T-helper 17 cell (primary cell): ENCODE data around the gene GRAMD4. TPM values are rescaled to one million over a fixed set of nuclear protein-coding genes. Genes with fewer than 3 reads are reported as not detected.

ENCODE experiments used
- ATAC-seq: fragments of 150-1000 bp; cut with Tn5 transposase; 2 replicates; pipeline ENCODE4 v1.10.0; 2021; ENCODE audit warnings: mild to moderate bottlenecking, moderate library complexity
- DNase-seq, 3 donors: peaks; one replicate each; pipeline versions ENCODE4 v3.0.0 to v3.0.0-alpha.2; 2020 to 2021
- H3K9me3 ChIP-seq: one replicate; pipeline ENCODE4 v1.7.0; 2013; ENCODE audit warnings: low read length, mild to moderate bottlenecking; ENCODE audit not compliant: control insufficient read depth, poor library complexity, severe bottlenecking
- H3K27ac Mint-ChIP-seq: one replicate; pipeline ENCODE4 v1.8.0; 2022; ENCODE audit warnings: mild to moderate bottlenecking, moderate library complexity, mixed read lengths
- H3K27me3 Mint-ChIP-seq: one replicate; pipeline ENCODE4 v1.8.0; 2022; ENCODE audit warnings: mixed read lengths
- H3K36me3 Mint-ChIP-seq: one replicate; pipeline ENCODE4 v1.8.0; 2022; ENCODE audit warnings: low read depth, mixed read lengths
- H3K4me1 Mint-ChIP-seq: one replicate; pipeline ENCODE4 v1.8.0; 2022; ENCODE audit warnings: mild to moderate bottlenecking, mixed read lengths
- H3K4me3 Mint-ChIP-seq: one replicate; pipeline ENCODE4 v1.8.0; 2022; ENCODE audit warnings: mild to moderate bottlenecking, moderate library complexity, mixed read lengths
- total RNA-seq, 4 donors: library from RNA in 2 of 4; stranded (reverse) in 2 of 4; gene quantifications; one replicate each; pipeline ENCODE4 v1.2.3 and lab custom pipeline; 2022 to 2026

GRAMD4 gene, protein sequence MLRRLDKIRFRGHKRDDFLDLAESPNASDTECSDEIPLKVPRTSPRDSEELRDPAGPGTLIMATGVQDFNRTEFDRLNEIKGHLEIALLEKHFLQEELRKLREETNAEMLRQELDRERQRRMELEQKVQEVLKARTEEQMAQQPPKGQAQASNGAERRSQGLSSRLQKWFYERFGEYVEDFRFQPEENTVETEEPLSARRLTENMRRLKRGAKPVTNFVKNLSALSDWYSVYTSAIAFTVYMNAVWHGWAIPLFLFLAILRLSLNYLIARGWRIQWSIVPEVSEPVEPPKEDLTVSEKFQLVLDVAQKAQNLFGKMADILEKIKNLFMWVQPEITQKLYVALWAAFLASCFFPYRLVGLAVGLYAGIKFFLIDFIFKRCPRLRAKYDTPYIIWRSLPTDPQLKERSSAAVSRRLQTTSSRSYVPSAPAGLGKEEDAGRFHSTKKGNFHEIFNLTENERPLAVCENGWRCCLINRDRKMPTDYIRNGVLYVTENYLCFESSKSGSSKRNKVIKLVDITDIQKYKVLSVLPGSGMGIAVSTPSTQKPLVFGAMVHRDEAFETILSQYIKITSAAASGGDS
- total RNA-seq (10 to 100 TPM; 14.2 to 14.5 TPM), total RNA-seq (lab: John Stamatoyannopoulos, UW) (20.2 to 28.7 reads per million in 2 donors)

DNA sequence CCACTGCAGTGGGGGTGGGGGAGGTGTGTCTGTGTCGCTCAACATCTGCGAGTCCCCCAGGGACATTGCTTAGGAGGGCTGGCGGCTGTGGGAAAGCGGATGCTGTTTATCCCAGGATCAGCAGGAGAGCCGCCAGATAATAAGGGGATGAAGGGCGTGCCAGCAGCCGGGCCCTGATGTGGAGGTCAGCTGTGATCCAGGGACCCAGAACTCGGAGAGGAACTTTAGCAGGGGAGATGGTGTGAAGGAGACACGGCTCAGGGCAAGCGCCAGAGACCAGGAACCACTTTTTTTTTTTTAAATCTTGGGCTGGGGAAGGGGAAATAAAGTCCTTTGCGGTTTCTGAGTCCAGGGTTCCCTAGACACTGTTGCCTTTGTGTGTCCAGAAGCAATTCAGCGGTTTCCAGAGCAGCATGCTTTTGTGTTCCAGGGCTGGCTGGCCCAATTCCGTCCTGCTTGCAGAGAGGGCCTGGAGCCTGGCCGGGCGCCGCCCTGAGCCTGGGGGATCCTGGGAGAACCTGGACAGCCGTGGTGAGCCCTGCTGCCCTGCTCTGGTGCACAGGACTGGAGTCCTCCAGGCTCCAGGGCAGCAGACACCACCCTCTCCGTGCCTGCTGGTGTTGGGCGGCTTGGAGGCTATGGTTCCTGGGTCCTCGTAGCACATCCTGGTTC, at the start of gene GRAMD4:
GRAMD4 (plus strand) TSS at position 557 of the 672 bp plus-strand sequence. CDS start 6,414 bp downstream, outside the sequence.
- H3K36me3 Mint-ChIP-seq: no peaks in the 10 kb centered on the region
- peaks cover 5% of the 10 kb centered on the region for H3K4me1 Mint-ChIP-seq
- H3K4me3 Mint-ChIP-seq: no peak within 1 kb of the TSS
- no peak within 1 kb of the TSS for H3K27ac Mint-ChIP-seq
- H3K9me3 ChIP-seq: no peaks in the 10 kb centered on the region
- no peaks in the 10 kb centered on the region for H3K27me3 Mint-ChIP-seq
- no peak for DNase-seq
- ATAC-seq: no peak

DNA sequence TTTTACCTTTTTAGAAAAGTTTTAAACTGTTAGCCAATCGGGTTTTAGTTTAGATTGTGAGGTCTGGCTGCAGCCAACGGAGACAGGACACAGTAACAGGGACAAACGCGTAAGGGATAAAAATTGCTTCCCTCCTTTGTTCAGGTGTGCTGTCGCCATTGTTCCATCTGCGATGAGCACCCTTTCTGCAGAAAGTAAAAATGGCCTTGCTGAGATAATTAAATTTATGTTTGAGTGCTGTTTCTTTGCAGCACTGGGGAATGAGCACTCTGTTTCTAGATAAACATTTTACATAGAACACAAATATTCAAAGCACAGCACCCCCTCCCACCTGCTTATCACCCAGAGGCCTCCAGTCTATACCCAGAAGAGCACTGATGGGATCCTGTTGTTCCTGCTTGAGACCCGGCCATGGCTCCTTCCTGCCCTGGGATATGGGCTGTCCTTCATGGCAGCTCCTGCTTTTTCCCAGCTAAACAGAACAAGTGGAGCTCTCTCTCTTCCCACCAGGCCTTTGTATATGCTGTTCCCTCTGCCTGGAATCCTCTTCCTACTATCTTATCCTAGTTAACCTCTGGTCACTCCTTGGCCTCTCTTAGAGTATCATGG, 48.4 kb upstream of the GRAMD4 start:
- Mint-ChIP-seq H3K27ac (no peak overlapping the region), H3K36me3 (peaks cover 2% of the 10 kb centered on the region), H3K4me1 (peaks cover 17% of the 10 kb centered on the region), H3K4me3 (no peak overlapping the region), H3K27me3 (no peaks in the 10 kb centered on the region)
- peaks cover 3% of the 10 kb centered on the region for H3K9me3 ChIP-seq
- no peak for DNase-seq
- ATAC-seq: no peak

GRCh38 chr22:46572911-46573780, 47.0 kb upstream of the GRAMD4 start:
- no peaks in the 10 kb centered on the region for H3K27me3 Mint-ChIP-seq
- no peak for DNase-seq
- H3K9me3 ChIP-seq: peaks cover 3% of the 10 kb centered on the region
- H3K36me3 Mint-ChIP-seq: peaks cover 4% of the 10 kb centered on the region
- peaks cover 18% of the 10 kb centered on the region for H3K4me1 Mint-ChIP-seq
- ATAC-seq: no peak
- H3K4me3 Mint-ChIP-seq: no peak overlapping the region
- no peak overlapping the region for H3K27ac Mint-ChIP-seq

DNA sequence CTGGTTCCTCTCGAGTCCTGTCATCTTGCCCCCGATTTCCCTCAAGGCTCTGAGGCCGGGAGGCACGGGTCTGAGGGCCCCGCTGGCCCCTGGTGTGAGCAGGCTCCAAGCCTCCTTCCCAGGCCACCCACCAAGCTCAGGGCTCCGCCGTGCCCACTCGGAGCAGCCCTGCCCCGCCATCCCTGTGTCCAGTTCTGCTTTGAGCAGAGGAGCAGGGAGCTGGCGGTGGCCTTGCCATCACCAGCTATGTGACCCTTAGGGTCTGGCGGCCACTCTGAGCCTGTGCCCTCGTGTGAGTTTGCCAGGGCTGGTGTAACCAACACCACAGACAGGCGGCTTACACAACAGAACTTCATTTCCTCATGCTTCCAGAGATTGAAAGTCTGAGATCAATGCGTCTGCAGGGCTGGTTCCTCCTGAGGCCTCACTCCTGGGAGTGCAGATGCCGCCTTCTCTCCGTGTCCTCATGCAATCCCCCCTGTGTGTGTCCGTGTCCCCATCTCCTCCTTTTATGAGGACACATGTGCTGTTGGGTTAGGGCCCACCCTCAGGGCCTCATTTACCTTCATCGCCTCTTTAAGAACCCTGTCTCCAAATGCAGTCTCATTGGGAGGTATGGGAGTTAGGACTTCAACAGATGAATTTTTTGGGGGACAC, 46.3 kb upstream of the GRAMD4 start:
- peaks cover 19% of the 10 kb centered on the region for H3K4me1 Mint-ChIP-seq
- H3K9me3 ChIP-seq: peaks cover 3% of the 10 kb centered on the region
- ATAC-seq (no peak), DNase-seq (no peak)
- H3K27me3 Mint-ChIP-seq: no peaks in the 10 kb centered on the region
- H3K4me3 Mint-ChIP-seq: no peak overlapping the region
- H3K36me3 Mint-ChIP-seq: peaks cover 2% of the 10 kb centered on the region
- H3K27ac Mint-ChIP-seq: no peak overlapping the region

- peaks cover 2% of the 10 kb centered on the region for H3K36me3 Mint-ChIP-seq
- DNase-seq: no peak
- H3K27me3 Mint-ChIP-seq: no peaks in the 10 kb centered on the region
- H3K27ac Mint-ChIP-seq: peak overlapping the region; percentile 89
- no peak for ATAC-seq
- peaks cover 24% of the 10 kb centered on the region for H3K4me1 Mint-ChIP-seq
- H3K4me3 Mint-ChIP-seq: peak overlapping the region; percentile 83
- peaks cover 3% of the 10 kb centered on the region for H3K9me3 ChIP-seq
Observed at GRCh38 chr22:46574438-46574992, 45.7 kb upstream of the GRAMD4 start.

GRCh38 chr22:46574993-46575910, 44.9 kb upstream of the GRAMD4 start:
- Mint-ChIP-seq H3K4me1 (peaks cover 21% of the 10 kb centered on the region), H3K27me3 (no peaks in the 10 kb centered on the region), H3K4me3 (peak overlapping the region; percentile 86), H3K36me3 (peaks cover 2% of the 10 kb centered on the region), H3K27ac (peak overlapping the region; percentile 89)
- ATAC-seq: no peak
- no peak for DNase-seq
- peaks cover 3% of the 10 kb centered on the region for H3K9me3 ChIP-seq

GRCh38 chr22:46575911-46576555, 44.2 kb upstream of the GRAMD4 start:
- DNase-seq: no peak
- Mint-ChIP-seq H3K27ac (peak overlapping the region; percentile 89), H3K4me1 (peaks cover 21% of the 10 kb centered on the region)

GRCh38 chr22:46576556-46577367, 43.4 kb upstream of the GRAMD4 start:
- Mint-ChIP-seq H3K27me3 (no peaks in the 10 kb centered on the region), H3K4me3 (peak overlapping the region; percentile 86), H3K36me3 (peaks cover 2% of the 10 kb centered on the region), H3K4me1 (peaks cover 21% of the 10 kb centered on the region), H3K27ac (no peak overlapping the region)
- H3K9me3 ChIP-seq: no peaks in the 10 kb centered on the region
- DNase-seq: peak; percentile 60 to 68 (median 64)
- peak; percentile 82 for ATAC-seq

More at GRCh38 chr22:46575911-46576555, 44.2 kb upstream of the GRAMD4 start:
- Mint-ChIP-seq H3K27me3 (no peaks in the 10 kb centered on the region), H3K4me3 (peak overlapping the region; percentile 86), H3K36me3 (peaks cover 2% of the 10 kb centered on the region)
- ATAC-seq: no peak
- H3K9me3 ChIP-seq: peaks cover 3% of the 10 kb centered on the region

GRCh38 chr22:46577368-46578249, 42.6 kb upstream of the GRAMD4 start:
- peak overlapping the region; percentile 94 for H3K4me3 Mint-ChIP-seq
- H3K27ac Mint-ChIP-seq: peak overlapping the region; percentile 86
- no peaks in the 10 kb centered on the region for H3K27me3 Mint-ChIP-seq
- H3K9me3 ChIP-seq: no peaks in the 10 kb centered on the region
- H3K36me3 Mint-ChIP-seq: peaks cover 2% of the 10 kb centered on the region
- DNase-seq (no peak), ATAC-seq (peak; percentile 30)
- peaks cover 21% of the 10 kb centered on the region for H3K4me1 Mint-ChIP-seq
